Neural cell (in vitro differentiated cells): ENCODE data around the gene PNLIPRP3. TPM values are rescaled to one million over a fixed set of nuclear protein-coding genes. Genes with fewer than 3 reads are reported as not detected.

Source experiments
- H2AFZ ChIP-seq: fragments of 200-600, 300-800 bp; sonication (generic), shearing (Covaris generic); 2 replicates; pipeline ENCODE4 v1.6.0; 2014; ENCODE audit warnings: low read depth, mild to moderate bottlenecking, antibody characterized with exemption, low read length, moderate library complexity
- H3F3A ChIP-seq: fragments of 200-600 bp; shearing (Covaris generic); 2 replicates; pipeline ENCODE4 v1.6.1; 2016; ENCODE audit warnings: mild to moderate bottlenecking, moderate library complexity, mixed read lengths, antibody characterized with exemption, low read length; ENCODE audit not compliant: insufficient read depth, poor library complexity, severe bottlenecking
- H3K27ac ChIP-seq: fragments of 200-600, 300-800 bp; sonication (generic), shearing (Covaris generic); 2 replicates; pipeline ENCODE4 v1.5.1; 2014; ENCODE audit warnings: mild to moderate bottlenecking, low read length, moderate library complexity
- H3K27me3 ChIP-seq: fragments of 300-800, 200-600 bp; sonication (generic), shearing (Covaris generic); 2 replicates; pipeline ENCODE4 v1.6.0; 2014; ENCODE audit warnings: mild to moderate bottlenecking, low read depth, low read length, moderate library complexity; ENCODE audit not compliant: insufficient read depth
- H3K36me3 ChIP-seq: fragments of 300-800, 200-600 bp; sonication (generic), shearing (Covaris generic); 2 replicates; pipeline ENCODE4 v1.5.1; 2014; ENCODE audit warnings: mild to moderate bottlenecking, antibody characterized with exemption, low read length, moderate library complexity; ENCODE audit not compliant: insufficient read depth
- H3K4me2 ChIP-seq: fragments of 300-800, 200-600 bp; sonication (generic), shearing (Covaris generic); 2 replicates; pipeline ENCODE4 v1.6.0; 2014; ENCODE audit warnings: mild to moderate bottlenecking, low read length
- H3K4me3 ChIP-seq: fragments of 300-800, 200-600 bp; sonication (generic), shearing (Covaris generic); 2 replicates; pipeline ENCODE4 v1.5.1; 2014; ENCODE audit warnings: mild to moderate bottlenecking, low read length, moderate library complexity
- H3K79me2 ChIP-seq: fragments of 200-600 bp; shearing (Covaris generic); replicated peaks from 2 replicates; pipeline ENCODE4 v1.6.0; 2014; ENCODE audit warnings: mild to moderate bottlenecking, low read length, moderate library complexity; ENCODE audit not compliant: insufficient read depth
- H3K9ac ChIP-seq: fragments of 300-800, 200-600 bp; sonication (generic), shearing (Covaris generic); 2 replicates; pipeline ENCODE4 v1.6.1; 2016; ENCODE audit warnings: mild to moderate bottlenecking, low read length, mixed read lengths
- H3K9me2 ChIP-seq: fragments of 200-600 bp; shearing (Covaris generic); 2 replicates; pipeline ENCODE4 v1.6.1; 2016; ENCODE audit warnings: mild to moderate bottlenecking, low read length, mixed read lengths; ENCODE audit not compliant: insufficient read depth
- H3K9me3 ChIP-seq: fragments of 200-600, 300-800 bp; sonication (generic), shearing (Covaris generic); 2 replicates; pipeline ENCODE4 v1.6.1; 2016; ENCODE audit warnings: mild to moderate bottlenecking, mixed run types, low read length, moderate library complexity, mixed read lengths
- H4K20me1 ChIP-seq: fragments of 200-600 bp; shearing (Covaris generic); 2 replicates; pipeline ENCODE4 v1.6.1; 2016; ENCODE audit warnings: mild to moderate bottlenecking, mixed run types; ENCODE audit not compliant: insufficient read depth
- CTCF ChIP-seq: fragments of 450-650 bp; IDR thresholded peaks from 2 replicates; pipeline ENCODE4 v1.5.1; 2014; ENCODE audit warnings: antibody characterized with exemption, mild to moderate bottlenecking, moderate library complexity; ENCODE audit not compliant: poor library complexity, severe bottlenecking
- EP300 ChIP-seq: fragments of 450-650 bp; conservative IDR thresholded peaks from 2 replicates; pipeline ENCODE4 v1.6.1; 2014; ENCODE audit warnings: antibody characterized with exemption, mild to moderate bottlenecking, moderate library complexity; ENCODE audit not compliant: poor library complexity, severe bottlenecking
- EZH2 ChIP-seq: fragments of 200-600, 300-800 bp; shearing (Covaris generic), sonication (generic); IDR thresholded peaks from 2 replicates; pipeline ENCODE4 v1.6.1; 2014; ENCODE audit warnings: antibody characterized with exemption, low read length, borderline replicate concordance, mild to moderate bottlenecking; ENCODE audit not compliant: insufficient read depth, poor library complexity, severe bottlenecking
- MXI1 ChIP-seq: fragments of 450-650 bp; conservative IDR thresholded peaks from 2 replicates; pipeline ENCODE4 v1.6.1; 2014; ENCODE audit warnings: antibody characterized with exemption, mild to moderate bottlenecking; ENCODE audit not compliant: poor library complexity, severe bottlenecking
- POLR2AphosphoS5 ChIP-seq: IDR thresholded peaks from 2 replicates; pipeline ENCODE4 v1.6.1; 2012
- RAD21 ChIP-seq: fragments of 450-650 bp; conservative IDR thresholded peaks from 2 replicates; pipeline ENCODE4 v1.6.1; 2014; ENCODE audit warnings: antibody characterized with exemption, mild to moderate bottlenecking, moderate library complexity
- REST ChIP-seq: IDR thresholded peaks from 2 replicates; pipeline ENCODE4 v1.6.1; 2012; ENCODE audit warnings: borderline replicate concordance
- SMC3 ChIP-seq: fragments of 450-650 bp; conservative IDR thresholded peaks from 2 replicates; pipeline ENCODE4 v1.6.1; 2014; ENCODE audit warnings: antibody characterized with exemption, mild to moderate bottlenecking, moderate library complexity; ENCODE audit not compliant: poor library complexity
- TAF1 ChIP-seq: IDR thresholded peaks from 2 replicates; pipeline ENCODE4 v1.6.1; 2012; ENCODE audit warnings: low read depth
- polyA plus RNA-seq: library from polyadenylated mRNA; depleted of rRNA; stranded (reverse); fragments of >200 nt; gene quantifications from 2 replicates; pipeline ENCODE4 v1.2.3, GENCODE V29; 2014

The PNLIPRP3 gene
- polyA plus RNA-seq, 1 donor from 2014 or later = not detected

GRCh38 chr10:116437076-116437692 lies 9.5 kb downstream of the PNLIPRP3 start (continued):
- TF ChIP-seq REST (no peak), EZH2 (no peak)

- H3K4me2 ChIP-seq = no peak overlapping the region
- no peaks in the 10 kb centered on the region for H3K9me2 ChIP-seq
- H4K20me1 ChIP-seq = no peaks in the 10 kb centered on the region
- no peak overlapping the region for H3K4me3 ChIP-seq
- no peaks in the 10 kb centered on the region for H3K36me3 ChIP-seq
- no peak overlapping the region for H3K9ac ChIP-seq
- no peaks in the 10 kb centered on the region for H3F3A ChIP-seq
- no peaks in the 10 kb centered on the region for H3K79me2 ChIP-seq
- no peak overlapping the region for H2AFZ ChIP-seq
- H3K9me3 ChIP-seq = no peaks in the 10 kb centered on the region
- H3K27ac ChIP-seq = no peak overlapping the region
- no peaks in the 10 kb centered on the region for H3K27me3 ChIP-seq
- TF ChIP-seq EZH2 (no peak), TAF1 (no peak), RAD21 (no peak), POLR2AphosphoS5 (no peak), EP300 (no peak), CTCF (no peak), SMC3 (no peak), REST (no peak), MXI1 (no peak)
These were observed 12.8 kb downstream of the PNLIPRP3 start for GRCh38 chr10:116440330-116441030.
